ENCODE data around the gene KLK7.

KLK7 gene

DNA sequence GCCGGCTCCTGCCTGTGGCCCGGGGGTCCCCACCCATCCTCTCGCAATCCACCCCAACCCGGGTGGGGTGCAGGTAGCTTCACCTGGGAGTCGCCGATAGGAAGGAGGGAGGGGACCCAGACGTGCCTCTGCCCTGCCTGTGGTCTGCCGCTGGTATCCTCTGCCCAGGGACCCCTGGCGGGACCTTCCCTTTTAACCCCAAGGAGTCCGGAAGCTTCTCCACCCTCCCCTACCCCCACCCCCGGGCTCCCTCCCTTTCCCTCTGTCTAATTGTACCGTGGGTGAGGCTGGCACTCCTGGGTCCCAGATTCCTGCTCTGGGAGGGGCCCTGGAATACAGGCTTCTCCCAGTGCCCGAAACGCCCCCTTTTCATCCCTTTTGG lies 35.8 kb upstream of the KLK7 start, which contains the start of gene KLK10:
KLK10 (minus strand) TSS at position 166 of the 382 bp plus-strand sequence. CDS start 579 bp downstream, outside the sequence.
- Histone ChIP-seq H3K4me1 (ENCODE audit: control extremely low read depth in 1 of 4, control insufficient read depth in 4 of 4, insufficient read depth in 4 of 4, low read length in 3 of 4) (peaks cover 0 to 26% (median 10%) of the 10 kb centered on the region in 4 experiments), H3K4me3 (ENCODE audit: control insufficient read depth in 1 of 7, extremely low read depth in 1 of 7, insufficient read depth in 4 of 7, low read depth in 2 of 7, low read length in 6 of 7) (peak within 1 kb of the TSS in 1 of 7 experiments; percentile 52), H3K9me3 (ENCODE audit: control extremely low read depth in 1 of 5, control insufficient read depth in 4 of 5, insufficient read depth in 2 of 5, low read depth in 1 of 5, low read length in 4 of 5) (peaks cover 0 to 2% (median 0%) of the 10 kb centered on the region in 5 experiments), H3K27me3 (replicated peaks in 2 of 5; ENCODE audit: control insufficient read depth in 4 of 5, insufficient read depth in 5 of 5, low read length in 4 of 5) (peaks cover 3 to 86% (median 21%) of the 10 kb centered on the region in 5 experiments), H3K36me3 (ENCODE audit: control insufficient read depth in 4 of 4, insufficient read depth in 4 of 4, low read length in 3 of 4) (no peaks in the 10 kb centered on the region), H3K27ac (ENCODE audit: insufficient read depth in 1 of 2, low read depth in 1 of 2, low read length in 2 of 2, poor library complexity in 1 of 2, severe bottlenecking in 2 of 2) (no peak within 1 kb of the TSS)
- WGBS (ENCODE audit: insufficient coverage), result 4% methylated on average over 5 of the region's 14 CpGs
- DNase-seq, result no peak
- ChIA-PET CTCF (interaction anchor here (0.7 to 2.5 kb wide), 3 partner anchors 9 to 623 kb away, joined by 3 to 15 read pairs (median 4); no protein-coding TSS in a partner anchor), POLR2A (no interaction called here)

DNA sequence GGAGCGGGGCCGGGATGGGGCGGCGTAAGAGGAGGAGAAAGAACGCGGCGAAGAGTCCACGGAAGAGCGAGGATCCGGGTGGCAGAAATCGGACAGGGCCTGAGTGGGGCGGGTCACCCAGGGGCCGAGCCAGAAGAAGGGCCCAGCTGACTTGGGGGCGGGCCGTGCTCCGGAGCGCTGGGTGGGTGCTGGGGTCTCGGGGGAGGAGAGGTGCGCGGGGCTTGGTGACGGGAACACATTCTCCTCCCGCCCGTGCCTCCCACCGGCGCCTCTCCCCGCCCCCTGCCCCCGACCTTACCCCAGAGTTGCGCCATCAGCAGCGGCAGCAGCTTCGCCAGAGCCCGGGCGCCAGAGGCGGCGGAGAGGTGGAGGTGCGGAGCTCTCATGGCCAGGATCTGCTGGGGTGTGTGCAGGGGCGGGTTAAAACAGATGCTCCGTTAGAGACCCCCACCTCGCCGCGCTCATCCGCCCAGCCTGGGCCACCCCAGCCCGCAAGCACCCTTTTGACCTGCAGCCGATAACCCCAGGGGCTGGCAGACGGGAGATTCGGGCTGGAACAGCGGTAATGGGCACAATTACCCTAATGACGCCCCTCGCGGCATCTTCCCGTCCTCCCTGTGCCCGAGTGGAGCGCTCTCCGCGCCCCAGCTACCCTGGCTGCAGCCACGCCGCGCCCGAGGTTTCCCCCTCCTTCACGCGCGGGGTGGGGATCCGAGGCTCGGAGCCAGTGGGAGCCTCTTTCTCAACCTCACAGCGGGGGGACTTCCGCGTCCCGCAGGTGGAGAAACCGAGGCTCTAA lies 35.2 kb upstream of the KLK7 start:
- 5% methylated on average over 48 of the region's 68 CpGs for WGBS (ENCODE audit: insufficient coverage)
- Histone ChIP-seq H3K27ac (ENCODE audit: insufficient read depth in 1 of 2, low read depth in 1 of 2, low read length in 2 of 2, poor library complexity in 1 of 2, severe bottlenecking in 2 of 2) (no peak overlapping the region), H3K9me3 (ENCODE audit: control extremely low read depth in 1 of 5, control insufficient read depth in 4 of 5, insufficient read depth in 2 of 5, low read depth in 1 of 5, low read length in 4 of 5) (peaks cover 0 to 2% (median 0%) of the 10 kb centered on the region in 5 experiments), H3K36me3 (ENCODE audit: control insufficient read depth in 4 of 4, insufficient read depth in 4 of 4, low read length in 3 of 4) (no peaks in the 10 kb centered on the region), H3K4me1 (ENCODE audit: control extremely low read depth in 1 of 4, control insufficient read depth in 4 of 4, insufficient read depth in 4 of 4, low read length in 3 of 4) (peaks cover 0 to 26% (median 10%) of the 10 kb centered on the region in 4 experiments), H3K4me3 (ENCODE audit: control insufficient read depth in 1 of 7, extremely low read depth in 1 of 7, insufficient read depth in 4 of 7, low read depth in 2 of 7, low read length in 6 of 7) (peak overlapping the region in 1 of 7 experiments; percentile 52), H3K27me3 (replicated peaks in 2 of 5; ENCODE audit: control insufficient read depth in 4 of 5, insufficient read depth in 5 of 5, low read length in 4 of 5) (peaks cover 3 to 86% (median 20%) of the 10 kb centered on the region in 5 experiments)
- ChIA-PET CTCF (interaction anchor here (0.7 to 2.5 kb wide), 3 partner anchors 9 to 624 kb away, joined by 3 to 15 read pairs (median 4); no protein-coding TSS in a partner anchor), POLR2A (no interaction called here)
- DNase-seq, result peak in 2 of 3 donors; percentile 29 to 46

DNA sequence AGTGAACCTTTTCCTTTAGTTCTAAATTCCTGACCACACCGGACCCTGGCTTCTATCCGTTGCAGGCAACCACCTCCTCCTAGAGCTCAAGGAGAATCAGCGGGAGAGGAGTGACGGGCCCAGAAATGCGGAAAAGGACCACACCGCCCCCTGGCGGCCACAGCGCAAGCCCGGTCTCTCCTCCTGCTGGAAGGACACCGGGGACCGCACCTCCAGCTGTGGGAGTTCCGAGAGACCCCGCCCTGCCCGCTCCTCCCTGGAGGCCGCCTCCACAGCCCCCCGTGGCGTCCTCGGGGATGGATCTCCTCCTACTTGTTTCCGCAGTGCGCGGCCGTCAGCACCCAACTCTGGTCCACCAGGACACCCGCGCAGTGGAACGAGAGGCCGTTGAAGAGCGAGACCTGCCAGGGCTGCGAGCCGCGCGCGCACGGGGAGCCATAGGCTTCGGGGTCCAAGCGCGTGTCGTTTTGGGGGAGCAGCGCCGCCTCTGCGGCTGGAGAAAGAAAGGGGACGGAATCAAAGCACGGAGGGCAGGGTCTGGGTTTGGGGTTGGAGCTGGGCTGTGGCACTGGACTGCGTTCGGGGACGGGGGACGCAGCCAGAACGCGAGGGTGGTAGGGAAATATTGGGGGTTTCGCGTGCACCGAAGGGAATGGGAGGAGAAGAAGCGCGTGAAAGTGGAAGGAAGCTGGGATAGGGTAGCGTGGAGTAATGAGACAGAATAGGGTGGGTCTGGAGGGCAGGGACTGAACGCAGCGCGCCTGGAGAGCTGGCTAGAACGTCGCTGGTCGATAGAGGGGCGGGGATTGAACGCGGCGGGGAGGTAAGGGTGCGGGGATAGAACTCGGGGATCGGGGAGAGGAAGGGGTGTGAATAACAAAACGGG lies 33.3 kb upstream of the KLK7 start:
- H3K4me3 ChIP-seq (ENCODE audit: control insufficient read depth in 1 of 7, extremely low read depth in 1 of 7, insufficient read depth in 4 of 7, low read depth in 2 of 7, low read length in 6 of 7), result peak overlapping the region in 3 of 7 experiments; percentile 46 to 52 (median 47)
- peaks cover 0 to 26% (median 10%) of the 10 kb centered on the region in 4 experiments for H3K4me1 ChIP-seq (ENCODE audit: control extremely low read depth in 1 of 4, control insufficient read depth in 4 of 4, insufficient read depth in 4 of 4, low read length in 3 of 4)
- ChIA-PET CTCF (no interaction called here), POLR2A (no interaction called here)
- no peak overlapping the region for H3K27ac ChIP-seq (ENCODE audit: insufficient read depth in 1 of 2, low read depth in 1 of 2, low read length in 2 of 2, poor library complexity in 1 of 2, severe bottlenecking in 2 of 2)
- peaks cover 0 to 2% (median 0%) of the 10 kb centered on the region in 5 experiments for H3K9me3 ChIP-seq (ENCODE audit: control extremely low read depth in 1 of 5, control insufficient read depth in 4 of 5, insufficient read depth in 2 of 5, low read depth in 1 of 5, low read length in 4 of 5)
- DNase-seq, result peak; percentile 37 to 60 (median 54)
- WGBS (ENCODE audit: insufficient coverage), result 1% methylated on average over 53 of the region's 68 CpGs
- H3K36me3 ChIP-seq (ENCODE audit: control insufficient read depth in 4 of 4, insufficient read depth in 4 of 4, low read length in 3 of 4), result no peaks in the 10 kb centered on the region
- peaks cover 3 to 75% (median 24%) of the 10 kb centered on the region in 5 experiments for H3K27me3 ChIP-seq (replicated peaks in 2 of 5; ENCODE audit: control insufficient read depth in 4 of 5, insufficient read depth in 5 of 5, low read length in 4 of 5)

DNA sequence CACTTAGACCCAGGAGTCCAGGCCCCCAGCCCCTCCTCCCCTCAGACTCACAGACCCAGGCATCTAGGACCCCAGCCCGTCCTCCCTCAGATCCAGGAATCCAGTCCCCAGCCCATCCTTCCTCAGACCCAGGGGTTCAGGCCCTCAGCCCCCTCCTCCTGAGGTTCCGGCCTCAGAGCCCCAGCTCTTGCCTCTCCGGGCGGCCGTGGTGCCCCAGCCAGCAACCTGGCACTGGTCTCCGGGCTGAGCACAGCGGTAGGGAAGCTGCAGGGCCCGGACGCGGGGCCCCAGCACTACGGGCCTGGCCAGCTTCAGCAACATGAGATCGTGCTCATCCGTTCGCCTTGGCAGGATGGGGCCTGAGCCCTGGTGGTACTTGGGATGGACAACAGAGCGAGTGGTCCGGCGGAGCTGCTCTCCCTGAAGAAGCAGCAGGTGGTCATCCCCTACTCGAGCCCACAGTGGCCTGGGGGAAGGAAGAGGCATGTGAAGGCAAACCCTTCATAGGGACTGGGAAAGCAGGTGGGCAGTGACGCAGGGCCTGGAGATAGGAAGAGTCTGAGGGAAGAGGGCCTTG lies 32.1 kb upstream of the KLK7 start:
- WGBS (ENCODE audit: insufficient coverage), result 86% methylated on average over 15 of the region's 19 CpGs
- peaks cover 0 to 2% (median 0%) of the 10 kb centered on the region in 5 experiments for H3K9me3 ChIP-seq (ENCODE audit: control extremely low read depth in 1 of 5, control insufficient read depth in 4 of 5, insufficient read depth in 2 of 5, low read depth in 1 of 5, low read length in 4 of 5)
- H3K27me3 ChIP-seq (replicated peaks in 2 of 5; ENCODE audit: control insufficient read depth in 4 of 5, insufficient read depth in 5 of 5, low read length in 4 of 5), result peaks cover 3 to 80% (median 24%) of the 10 kb centered on the region in 5 experiments
- H3K27ac ChIP-seq (ENCODE audit: insufficient read depth in 1 of 2, low read depth in 1 of 2, low read length in 2 of 2, poor library complexity in 1 of 2, severe bottlenecking in 2 of 2), result no peak overlapping the region
- DNase-seq, result no peak
- no peaks in the 10 kb centered on the region for H3K36me3 ChIP-seq (ENCODE audit: control insufficient read depth in 4 of 4, insufficient read depth in 4 of 4, low read length in 3 of 4)
- H3K4me3 ChIP-seq (ENCODE audit: control insufficient read depth in 1 of 7, extremely low read depth in 1 of 7, insufficient read depth in 4 of 7, low read depth in 2 of 7, low read length in 6 of 7), result no peak overlapping the region
- CTCF ChIA-PET, result interaction anchor here (1.1 kb wide), 1 partner anchor 90 kb away, joined by 3 read pairs; no protein-coding TSS in a partner anchor
- peaks cover 0 to 26% (median 10%) of the 10 kb centered on the region in 4 experiments for H3K4me1 ChIP-seq (ENCODE audit: control extremely low read depth in 1 of 4, control insufficient read depth in 4 of 4, insufficient read depth in 4 of 4, low read length in 3 of 4)
- POLR2A ChIA-PET, result no interaction called here

DNA sequence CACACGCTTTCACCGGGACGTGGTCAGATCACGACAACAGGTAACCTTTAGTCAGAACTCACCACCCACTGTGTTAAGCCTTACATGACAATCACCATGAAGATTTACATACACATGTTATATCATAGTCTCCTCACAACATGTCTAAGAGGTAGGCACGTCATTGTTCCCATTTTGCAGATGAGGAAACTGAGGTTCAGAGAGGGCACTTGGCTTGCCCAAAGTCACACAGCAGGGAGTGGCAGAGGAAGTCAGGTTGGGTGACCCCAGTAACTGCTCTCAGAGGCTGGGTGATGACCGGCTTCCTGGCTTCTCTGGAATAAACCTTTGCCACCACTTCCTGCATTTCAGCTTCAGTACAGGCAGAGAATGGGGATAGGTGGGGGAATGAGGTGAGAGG lies 30.5 kb upstream of the KLK7 start:
- Histone ChIP-seq H3K36me3 (ENCODE audit: control insufficient read depth in 4 of 4, insufficient read depth in 4 of 4, low read length in 3 of 4) (no peaks in the 10 kb centered on the region), H3K4me1 (ENCODE audit: control extremely low read depth in 1 of 4, control insufficient read depth in 4 of 4, insufficient read depth in 4 of 4, low read length in 3 of 4) (peaks cover 0 to 19% (median 7%) of the 10 kb centered on the region in 4 experiments), H3K9me3 (ENCODE audit: control extremely low read depth in 1 of 5, control insufficient read depth in 4 of 5, insufficient read depth in 2 of 5, low read depth in 1 of 5, low read length in 4 of 5) (peaks cover 0 to 2% (median 0%) of the 10 kb centered on the region in 5 experiments), H3K4me3 (ENCODE audit: control insufficient read depth in 1 of 7, extremely low read depth in 1 of 7, insufficient read depth in 4 of 7, low read depth in 2 of 7, low read length in 6 of 7) (no peak overlapping the region), H3K27ac (ENCODE audit: insufficient read depth in 1 of 2, low read depth in 1 of 2, low read length in 2 of 2, poor library complexity in 1 of 2, severe bottlenecking in 2 of 2) (no peak overlapping the region), H3K27me3 (replicated peaks in 2 of 5; ENCODE audit: control insufficient read depth in 4 of 5, insufficient read depth in 5 of 5, low read length in 4 of 5) (peaks cover 3 to 80% (median 18%) of the 10 kb centered on the region in 5 experiments)
- CTCF ChIA-PET, result no interaction called here
- WGBS (ENCODE audit: insufficient coverage), result 85% methylated on average over 6 of the region's 6 CpGs
- DNase-seq, result no peak
- POLR2A ChIA-PET, result no interaction called here

DNA sequence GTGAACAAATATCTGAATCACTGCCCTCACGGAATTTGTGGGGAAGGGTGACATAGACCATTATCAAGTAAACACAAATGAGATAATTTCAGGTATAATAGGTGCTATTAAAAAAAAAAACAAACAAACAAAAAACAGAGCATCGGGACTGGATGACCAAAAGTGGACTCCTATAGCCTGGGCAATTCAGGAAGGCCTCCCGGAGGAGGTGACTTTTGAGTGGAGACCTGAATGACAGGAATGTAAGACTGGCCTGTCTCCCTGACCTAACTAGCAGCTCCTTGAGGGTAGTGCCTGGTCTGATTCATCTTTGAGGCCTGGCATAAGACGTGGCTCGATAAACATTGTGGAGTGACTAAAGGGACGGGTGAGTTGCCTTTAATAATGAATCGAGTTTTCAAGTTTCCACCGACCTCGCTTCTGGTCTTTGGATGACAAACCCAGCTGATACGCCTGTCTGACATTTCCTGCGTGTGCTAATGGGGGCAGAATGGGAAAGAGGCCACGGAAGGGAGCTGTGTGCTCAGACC lies 29.0 kb upstream of the KLK7 start:
- Histone ChIP-seq H3K36me3 (ENCODE audit: control insufficient read depth in 4 of 4, insufficient read depth in 4 of 4, low read length in 3 of 4) (no peaks in the 10 kb centered on the region), H3K4me1 (ENCODE audit: control extremely low read depth in 1 of 4, control insufficient read depth in 4 of 4, insufficient read depth in 4 of 4, low read length in 3 of 4) (peaks cover 0 to 11% (median 3%) of the 10 kb centered on the region in 4 experiments), H3K9me3 (ENCODE audit: control extremely low read depth in 1 of 5, control insufficient read depth in 4 of 5, insufficient read depth in 2 of 5, low read depth in 1 of 5, low read length in 4 of 5) (peaks cover 0 to 2% (median 0%) of the 10 kb centered on the region in 5 experiments), H3K27ac (ENCODE audit: insufficient read depth in 1 of 2, low read depth in 1 of 2, low read length in 2 of 2, poor library complexity in 1 of 2, severe bottlenecking in 2 of 2) (no peak overlapping the region), H3K27me3 (replicated peaks in 2 of 5; ENCODE audit: control insufficient read depth in 4 of 5, insufficient read depth in 5 of 5, low read length in 4 of 5) (peaks cover 0 to 70% (median 20%) of the 10 kb centered on the region in 5 experiments), H3K4me3 (ENCODE audit: control insufficient read depth in 1 of 7, extremely low read depth in 1 of 7, insufficient read depth in 4 of 7, low read depth in 2 of 7, low read length in 6 of 7) (no peak overlapping the region)
- WGBS (ENCODE audit: insufficient coverage), result 74% methylated on average over 11 of the region's 12 CpGs
- ChIA-PET POLR2A (no interaction called here), CTCF (interaction anchor here (0.6 kb wide), 1 partner anchor 26 kb away, joined by 3 read pairs; no protein-coding TSS in a partner anchor)
- no peak for DNase-seq

Data from common myeloid progenitor, CD34-positive (primary cell).